NCI-H774 (cell line): ENCODE measurements around the gene ABCD1.
"Not testable (repeated sequence)": the region's sequence is repeated elsewhere in the genome, so short reads cannot be mapped to it uniquely, and the experiment has no call there.

Experiments
- DNase-seq: peaks from one replicate; lab custom pipeline; 2025; lab: John Stamatoyannopoulos, UW

The ABCD1 gene

DNA sequence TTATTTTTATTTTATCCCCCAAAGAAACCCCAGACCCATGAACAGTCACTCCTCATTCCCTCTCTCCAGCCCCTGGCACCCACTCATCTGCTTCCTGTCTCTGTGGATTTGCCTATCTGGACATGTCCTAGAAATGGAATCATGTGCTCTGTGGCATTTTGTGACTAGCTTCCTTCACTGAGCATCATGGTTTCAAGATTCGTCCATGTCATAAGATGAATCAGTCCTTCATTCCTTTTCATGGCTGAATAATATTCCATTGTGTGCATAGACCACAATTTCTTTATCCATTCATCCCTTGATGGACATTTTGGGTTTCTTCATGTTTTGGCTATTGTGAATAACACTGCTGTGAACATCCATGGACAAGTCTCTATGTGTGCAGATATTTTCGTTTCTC lies 10.2 kb downstream of the ABCD1 start:
- no peak for DNase-seq

DNA sequence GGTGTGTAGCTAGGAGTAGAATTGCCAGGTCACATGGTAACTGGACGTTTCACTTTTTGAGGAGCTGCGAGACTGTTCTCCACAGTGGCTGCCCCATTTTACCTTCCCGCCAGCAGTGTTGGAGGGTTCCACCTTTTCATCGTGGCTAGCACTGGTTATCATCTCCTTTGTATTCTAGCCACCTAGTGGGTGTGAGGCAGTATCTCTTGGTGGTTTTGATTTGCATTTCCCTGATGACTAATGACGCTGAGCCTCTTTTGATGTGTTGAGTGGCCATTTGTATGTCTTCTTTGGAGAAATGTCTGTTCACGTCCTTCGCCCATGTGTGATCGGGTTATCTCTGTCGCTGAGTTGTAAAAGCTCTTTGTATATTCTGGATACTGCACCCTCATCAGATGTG lies 10.6 kb downstream of the ABCD1 start:
- no peak for DNase-seq

DNA sequence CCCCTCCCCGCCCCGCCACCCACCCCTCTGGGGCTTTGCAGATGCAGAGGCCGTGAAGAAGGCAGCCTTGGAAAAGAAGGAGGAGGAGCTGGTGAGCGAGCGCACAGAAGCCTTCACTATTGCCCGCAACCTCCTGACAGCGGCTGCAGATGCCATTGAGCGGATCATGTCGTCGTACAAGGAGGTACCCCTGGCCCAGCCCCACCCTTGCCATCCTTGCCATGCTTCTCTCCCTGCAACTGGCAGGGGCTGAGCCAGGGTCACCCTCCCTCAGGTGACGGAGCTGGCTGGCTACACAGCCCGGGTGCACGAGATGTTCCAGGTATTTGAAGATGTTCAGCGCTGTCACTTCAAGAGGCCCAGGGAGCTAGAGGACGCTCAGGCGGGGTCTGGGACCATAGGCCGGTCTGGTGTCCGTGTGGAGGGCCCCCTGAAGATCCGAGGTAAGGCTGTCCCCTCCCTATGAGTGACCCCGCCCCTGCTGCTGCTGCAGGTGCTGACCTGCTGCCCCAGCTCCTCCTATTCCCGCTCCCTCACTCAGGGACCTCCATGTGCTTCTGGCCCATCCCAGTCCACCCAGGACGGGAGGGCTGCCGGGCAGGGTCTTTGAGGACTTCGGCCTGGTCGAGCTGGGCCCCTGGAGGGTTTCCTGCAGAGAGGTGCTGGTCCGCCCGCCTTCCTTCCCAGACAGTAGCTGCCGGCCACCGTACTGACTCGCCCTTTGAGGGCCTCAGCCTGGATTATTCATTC lies 11.6 kb downstream of the ABCD1 start:
- no peak for DNase-seq

DNA sequence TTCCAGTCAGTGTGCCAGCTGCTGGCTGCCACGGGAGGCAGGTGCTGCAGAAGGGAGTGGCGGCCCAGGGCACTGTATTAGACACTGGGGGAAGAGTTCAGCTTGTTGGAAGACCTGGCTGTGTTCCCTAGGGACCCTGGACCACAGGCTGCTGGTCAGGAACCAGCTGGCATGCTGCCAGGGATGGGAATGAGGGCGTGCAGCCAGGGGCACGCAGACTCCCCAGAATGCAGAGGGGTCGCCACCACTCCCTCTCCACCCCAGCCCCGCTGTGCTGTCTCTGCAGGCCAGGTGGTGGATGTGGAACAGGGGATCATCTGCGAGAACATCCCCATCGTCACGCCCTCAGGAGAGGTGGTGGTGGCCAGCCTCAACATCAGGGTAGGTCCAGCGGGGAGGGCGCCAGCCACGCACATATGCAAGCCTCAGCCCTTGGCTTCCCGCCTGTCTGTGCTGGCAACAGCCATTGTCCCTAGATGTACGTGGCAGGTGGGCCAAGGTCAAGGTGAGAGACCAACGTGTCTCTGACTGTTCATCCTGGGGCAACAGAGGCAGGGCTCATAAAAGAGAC lies 12.3 kb downstream of the ABCD1 start:
- no peak for DNase-seq

DNA sequence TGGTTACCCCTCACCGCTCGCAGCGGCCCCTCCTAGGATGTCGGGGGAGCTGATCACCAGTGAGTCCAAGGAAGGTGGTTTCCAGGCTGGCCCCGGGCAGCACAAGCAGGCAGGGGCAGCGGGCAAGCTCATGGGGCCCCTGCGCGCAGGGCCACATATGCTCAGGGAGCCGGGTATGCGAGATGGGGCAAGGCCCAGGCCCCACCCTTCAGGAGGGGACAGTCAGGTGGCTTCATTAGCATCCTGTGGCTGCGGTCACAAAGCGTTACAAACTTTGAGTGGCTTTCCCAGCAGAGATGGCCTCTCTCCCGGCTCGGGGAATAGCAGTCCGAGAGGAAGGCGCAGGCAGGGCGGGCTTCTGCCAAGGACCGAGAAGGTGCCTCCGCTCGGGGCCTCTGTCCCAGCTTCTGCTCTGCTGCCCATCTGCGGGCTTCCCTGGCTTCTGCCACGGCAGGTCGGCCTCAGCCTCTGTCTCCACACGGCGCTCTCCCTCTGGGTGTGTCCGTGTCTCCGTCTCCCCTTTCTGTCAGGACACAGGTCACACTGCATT lies 13.5 kb downstream of the ABCD1 start:
- no peak for DNase-seq

DNA sequence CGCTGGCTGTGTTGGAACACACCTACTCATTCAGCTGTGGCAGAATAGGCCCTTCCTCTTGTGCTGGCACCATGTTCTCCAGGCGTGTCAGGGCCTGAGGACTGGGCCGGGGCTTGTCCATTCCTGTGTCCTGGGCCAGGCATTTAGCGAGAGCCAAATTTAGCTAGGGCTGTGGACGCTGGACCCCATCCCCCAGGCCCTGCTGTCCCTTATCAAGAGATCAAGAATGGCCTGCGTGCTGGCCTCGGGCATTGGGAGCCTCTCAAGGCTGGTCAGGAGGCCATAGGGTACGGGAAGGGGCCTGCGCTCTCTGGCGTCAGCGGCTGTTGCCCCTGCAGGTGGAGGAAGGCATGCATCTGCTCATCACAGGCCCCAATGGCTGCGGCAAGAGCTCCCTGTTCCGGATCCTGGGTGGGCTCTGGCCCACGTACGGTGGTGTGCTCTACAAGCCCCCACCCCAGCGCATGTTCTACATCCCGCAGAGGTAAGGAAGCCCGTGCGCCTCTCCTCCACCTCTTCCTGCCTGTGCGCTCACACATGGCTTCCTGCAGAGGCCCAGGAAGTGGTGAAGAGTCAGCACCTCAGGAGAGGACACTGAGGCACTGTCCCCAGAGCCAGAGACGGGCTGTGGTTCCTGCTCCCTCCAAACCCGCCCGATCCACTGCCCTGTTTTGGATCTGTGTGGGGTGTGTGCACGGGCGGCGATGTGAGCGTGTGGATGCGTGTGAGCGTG lies 15.3 kb downstream of the ABCD1 start:
- no peak for DNase-seq

DNA sequence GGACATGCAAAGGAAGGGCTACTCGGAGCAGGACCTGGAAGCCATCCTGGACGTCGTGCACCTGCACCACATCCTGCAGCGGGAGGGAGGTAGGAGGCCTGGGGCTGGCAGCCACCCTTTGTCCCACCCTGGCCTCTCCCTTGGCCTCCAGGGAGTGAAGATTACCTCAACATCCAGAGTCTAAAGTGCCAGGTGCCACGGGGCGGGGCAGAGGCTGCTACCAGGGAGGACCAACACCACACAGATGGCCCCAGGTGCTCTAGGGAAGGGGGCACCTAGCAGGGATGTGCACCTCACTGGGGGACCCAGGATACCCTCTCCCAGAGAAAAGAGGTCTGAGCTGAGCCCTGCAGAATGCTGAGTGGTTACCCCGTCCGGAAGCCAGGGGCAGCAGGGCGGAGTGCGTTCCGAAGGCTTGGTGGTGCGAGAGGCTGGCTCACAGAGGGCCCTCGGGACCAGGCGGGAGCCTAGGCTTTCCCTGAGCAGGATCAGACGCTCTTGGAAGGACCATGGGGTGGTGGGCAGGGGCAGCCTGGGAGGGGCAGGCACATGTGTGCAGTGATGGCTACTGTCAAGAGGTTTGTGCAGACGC lies 16.1 kb downstream of the ABCD1 start:
- no peak for DNase-seq

DNA sequence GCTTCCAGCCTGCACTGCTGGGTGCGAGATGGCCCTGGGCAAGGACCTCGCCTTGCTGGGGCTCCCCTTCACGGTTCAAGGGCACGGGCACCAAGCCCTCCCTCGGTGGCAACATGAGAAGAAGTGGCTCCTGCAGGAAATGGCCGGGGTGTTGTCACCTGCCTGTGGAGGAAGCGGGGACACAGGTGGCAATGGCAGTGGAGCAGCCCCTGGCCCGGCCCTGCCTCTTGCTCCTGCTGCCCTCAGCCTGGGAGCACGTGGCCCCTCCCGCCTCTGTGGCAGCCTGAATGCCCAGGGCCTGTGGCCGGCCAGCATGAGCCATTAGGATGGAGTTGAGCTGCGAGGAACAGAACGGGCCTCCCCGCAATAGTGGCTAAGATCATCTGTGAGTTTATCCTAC lies 16.8 kb downstream of the ABCD1 start:
- no peak for DNase-seq

DNA sequence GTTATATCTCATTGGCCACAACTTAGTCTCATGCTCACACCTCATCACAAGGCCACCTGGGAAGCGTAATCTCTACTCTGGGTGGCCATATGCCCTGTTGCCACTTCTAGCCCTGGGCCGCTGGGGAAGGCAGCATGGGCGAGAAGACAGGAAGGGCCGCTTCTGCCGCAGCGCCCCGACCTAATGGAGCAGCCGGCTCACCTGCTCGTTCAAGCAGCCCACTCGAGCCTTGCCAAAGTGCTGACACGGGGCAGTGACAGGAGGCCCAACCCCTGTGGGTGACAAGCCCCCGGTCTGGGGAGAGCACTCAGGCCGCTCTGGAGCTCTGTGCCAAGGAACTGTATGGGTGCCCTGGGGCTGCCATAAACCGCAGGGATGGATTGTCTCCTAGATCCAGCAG lies 17.5 kb downstream of the ABCD1 start:
- not testable (repeated sequence) for DNase-seq

DNA sequence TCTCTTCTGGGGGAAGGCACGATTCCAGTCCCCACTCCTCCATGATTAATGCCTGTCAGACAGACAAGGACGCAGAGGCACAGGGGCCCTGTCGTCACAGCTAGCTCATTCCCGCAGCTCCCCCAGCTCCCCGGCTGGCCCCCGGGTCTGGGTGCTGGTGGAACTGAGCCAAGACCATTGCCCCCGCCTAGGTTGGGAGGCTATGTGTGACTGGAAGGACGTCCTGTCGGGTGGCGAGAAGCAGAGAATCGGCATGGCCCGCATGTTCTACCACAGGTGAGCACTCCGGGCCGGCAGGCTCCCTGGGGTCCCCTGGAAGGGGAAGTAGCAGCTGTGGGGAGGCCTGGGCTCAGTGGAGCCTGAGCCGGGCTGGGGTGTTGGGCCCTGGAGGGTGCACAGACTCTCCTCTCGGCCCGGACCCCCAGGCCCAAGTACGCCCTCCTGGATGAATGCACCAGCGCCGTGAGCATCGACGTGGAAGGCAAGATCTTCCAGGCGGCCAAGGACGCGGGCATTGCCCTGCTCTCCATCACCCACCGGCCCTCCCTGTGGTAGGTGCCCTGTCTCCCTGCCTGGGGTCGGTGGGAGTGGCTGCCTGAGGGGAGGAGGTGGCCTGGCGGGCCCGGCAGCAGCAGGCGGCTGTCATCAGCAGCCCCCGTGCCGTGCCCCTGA lies 18.3 kb downstream of the ABCD1 start:
- not testable (repeated sequence) for DNase-seq

DNA sequence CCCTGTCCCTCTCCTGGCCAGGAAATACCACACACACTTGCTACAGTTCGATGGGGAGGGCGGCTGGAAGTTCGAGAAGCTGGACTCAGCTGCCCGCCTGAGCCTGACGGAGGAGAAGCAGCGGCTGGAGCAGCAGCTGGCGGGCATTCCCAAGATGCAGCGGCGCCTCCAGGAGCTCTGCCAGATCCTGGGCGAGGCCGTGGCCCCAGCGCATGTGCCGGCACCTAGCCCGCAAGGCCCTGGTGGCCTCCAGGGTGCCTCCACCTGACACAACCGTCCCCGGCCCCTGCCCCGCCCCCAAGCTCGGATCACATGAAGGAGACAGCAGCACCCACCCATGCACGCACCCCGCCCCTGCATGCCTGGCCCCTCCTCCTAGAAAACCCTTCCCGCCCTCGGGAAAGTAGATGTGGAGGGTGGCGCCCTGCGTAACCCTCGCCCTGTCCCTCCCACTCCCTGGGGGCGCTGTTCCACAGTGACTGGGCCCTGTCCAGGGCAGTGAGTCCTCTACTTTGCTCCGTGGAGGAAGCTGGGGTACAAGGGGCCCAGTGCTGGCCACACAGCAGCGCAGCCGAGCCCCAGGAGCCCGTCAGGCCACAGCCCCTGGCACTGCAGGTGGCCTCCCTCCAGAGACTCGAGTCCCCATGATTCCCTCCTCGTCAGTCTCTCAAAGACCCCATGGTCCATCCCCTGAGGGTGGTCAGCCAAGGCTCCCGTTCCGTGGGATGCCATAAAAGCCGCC lies 19.0 kb downstream of the ABCD1 start:
- DNase-seq, result not testable (repeated sequence)

DNA sequence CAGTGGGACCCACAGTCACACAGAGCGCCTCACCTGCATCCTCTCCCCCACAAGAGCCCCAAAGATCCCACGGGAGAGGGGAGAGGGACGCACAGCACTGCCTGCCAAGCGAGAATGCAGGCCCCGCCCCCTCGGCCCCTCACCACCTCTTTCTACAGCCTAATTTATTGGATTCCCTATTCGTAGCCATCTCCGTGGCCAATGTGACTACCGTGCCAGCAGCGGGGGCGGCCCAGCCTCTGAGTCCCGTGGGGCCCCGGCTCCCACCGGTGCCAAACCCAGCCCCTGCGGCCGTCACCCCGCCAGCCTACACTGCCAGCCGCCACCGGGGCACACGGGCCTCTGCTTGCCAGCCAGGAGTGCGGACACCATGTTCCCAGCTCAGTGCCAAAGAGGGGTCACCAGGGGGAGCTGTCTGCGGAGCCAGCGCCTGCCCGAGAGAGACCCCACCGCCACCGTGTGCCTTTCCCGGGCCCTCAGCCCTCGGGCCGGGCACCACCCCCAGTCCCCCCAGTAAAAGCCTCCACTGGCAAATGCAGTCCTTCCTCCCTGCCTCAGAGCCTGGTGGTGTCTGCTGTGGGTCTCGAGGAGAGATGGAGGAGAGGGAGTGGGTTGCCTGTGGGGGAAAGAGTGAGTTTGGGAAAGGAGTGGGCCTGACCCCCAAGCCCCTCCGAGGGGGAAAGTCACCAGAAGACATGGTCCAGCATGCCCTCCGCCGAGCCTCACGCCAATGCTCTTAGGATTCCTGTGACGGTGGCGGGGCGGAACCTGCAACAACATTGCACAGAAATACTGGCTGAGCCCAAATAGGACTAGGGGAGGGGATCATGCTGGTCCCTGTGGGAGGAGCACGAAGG lies 19.8 kb downstream of the ABCD1 start:
- DNase-seq, result no peak

DNA sequence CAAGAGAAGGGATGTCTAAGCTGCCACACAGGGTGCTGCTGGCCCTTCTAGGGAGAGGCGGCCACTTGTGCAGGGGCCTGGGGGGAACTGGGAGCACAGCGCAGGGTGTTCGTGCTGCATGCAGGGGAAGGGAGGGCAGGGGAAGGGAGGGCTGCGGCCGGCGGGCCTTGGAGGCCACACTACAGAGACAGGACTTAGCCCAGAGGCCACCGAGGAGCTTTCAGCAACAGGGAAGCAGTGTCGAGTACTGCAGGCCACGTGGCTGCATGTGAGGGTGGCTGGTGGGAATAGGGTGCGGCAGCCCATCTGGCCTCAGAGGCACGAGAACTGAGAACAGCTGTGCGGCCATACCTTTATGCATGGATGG lies 20.4 kb downstream of the ABCD1 start:
- not testable (repeated sequence) for DNase-seq

DNA sequence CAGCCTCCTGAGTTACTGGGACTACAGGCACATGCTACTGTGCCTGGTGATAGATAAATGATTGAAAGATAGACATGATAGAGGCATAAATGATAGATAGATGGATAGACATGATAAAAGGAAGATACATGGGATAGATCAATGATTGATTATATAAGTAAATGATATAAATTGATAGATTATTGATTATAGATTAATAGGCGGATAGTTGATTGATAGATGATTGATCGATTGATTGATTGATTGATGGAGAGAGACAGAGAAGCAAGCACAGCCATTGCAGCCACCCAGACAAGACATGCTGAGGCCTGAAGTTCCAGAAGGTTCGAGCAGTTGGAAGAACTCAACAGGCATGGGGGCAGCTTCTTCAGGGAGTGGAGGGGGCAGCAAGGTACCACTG lies 21.7 kb downstream of the ABCD1 start:
- DNase-seq, result no peak

DNA sequence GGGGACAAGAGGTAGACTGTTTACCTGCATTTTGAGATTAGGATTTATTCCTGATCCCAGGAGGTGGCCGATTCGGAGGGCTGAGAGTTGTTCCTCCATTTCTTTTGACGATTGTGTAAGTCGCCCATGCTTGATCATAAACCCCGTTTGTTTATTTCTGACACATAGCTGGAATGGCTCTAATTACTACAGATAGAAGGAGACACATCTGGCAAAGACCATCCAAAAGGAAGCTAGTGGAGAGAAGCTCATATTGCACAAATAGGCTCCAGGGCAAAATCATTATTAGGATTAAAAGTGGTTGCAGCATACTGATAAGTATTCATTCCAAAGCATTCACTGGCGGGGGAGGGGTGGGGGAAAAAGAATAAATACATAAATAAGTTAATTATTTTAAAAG lies 22.3 kb downstream of the ABCD1 start:
- not testable (repeated sequence) for DNase-seq

DNA sequence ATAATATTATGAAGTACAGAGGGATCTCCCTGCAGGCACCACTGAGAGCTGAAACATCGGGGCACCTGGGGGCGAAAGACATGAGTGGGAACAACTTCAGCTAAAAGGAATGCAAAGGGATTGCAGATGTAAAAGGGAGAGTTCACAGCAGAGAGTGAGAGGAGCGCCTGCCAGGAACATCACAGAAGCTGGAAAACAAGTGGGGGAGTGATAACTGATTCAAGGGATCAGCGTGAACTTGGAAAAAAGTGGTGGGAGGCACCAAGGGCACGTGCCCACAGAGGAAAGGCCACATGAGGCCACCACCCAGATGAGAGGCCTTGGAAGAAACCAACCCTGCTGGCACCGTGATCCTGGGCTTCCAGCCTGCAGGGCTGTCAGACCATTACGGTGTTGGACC lies 24.4 kb downstream of the ABCD1 start:
- DNase-seq, result not testable (repeated sequence)

DNA sequence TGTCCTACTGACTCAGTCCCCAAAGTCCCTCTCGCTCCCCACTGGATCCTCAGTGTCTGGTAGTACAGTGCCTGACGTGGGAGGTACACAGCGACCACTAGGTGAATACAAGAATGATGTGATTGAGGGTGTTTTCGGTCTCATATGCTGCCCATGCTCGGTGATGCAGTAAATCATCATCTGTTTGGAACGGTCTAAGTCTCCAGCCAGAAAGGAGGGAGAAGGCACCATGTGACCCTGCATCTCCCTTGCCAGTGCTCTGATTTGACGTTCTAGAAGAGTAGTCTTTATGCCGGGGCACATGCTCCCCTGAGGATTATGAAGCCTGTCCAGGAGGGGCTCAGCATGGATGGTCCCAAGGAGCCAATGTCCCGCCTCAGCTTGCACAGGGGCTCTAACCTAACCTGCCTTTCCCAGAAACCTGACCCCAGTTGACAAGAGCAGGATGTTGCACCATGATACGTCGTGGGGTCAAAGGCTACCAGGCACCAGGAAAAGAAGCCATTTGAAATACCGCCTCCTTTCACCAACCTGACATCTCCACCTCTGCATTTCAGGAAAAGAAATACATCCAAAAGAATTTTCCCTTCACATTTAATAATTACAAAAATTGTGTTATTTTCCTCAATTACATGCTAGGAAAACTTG lies 25.6 kb downstream of the ABCD1 start:
- DNase-seq, result no peak

DNA sequence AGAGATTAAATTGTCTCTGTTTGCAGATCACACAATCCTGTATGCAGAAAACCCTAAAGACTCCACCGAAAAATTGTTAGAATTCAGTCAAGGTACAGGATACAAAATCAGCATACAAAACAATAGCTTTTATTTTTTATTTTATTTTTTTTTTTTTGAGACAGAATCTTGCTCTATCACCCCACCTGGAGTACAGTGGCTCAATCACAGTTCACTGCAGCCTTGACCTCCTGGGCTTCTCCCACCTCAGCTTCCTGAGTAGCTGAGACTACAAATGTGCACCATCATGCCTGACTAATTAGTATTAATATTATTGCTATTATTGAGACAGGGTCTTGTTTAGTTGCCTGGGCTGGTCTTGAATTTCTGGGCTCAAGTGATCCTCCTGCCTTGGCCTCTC lies 30.5 kb downstream of the ABCD1 start:
- DNase-seq, result no peak

DNA sequence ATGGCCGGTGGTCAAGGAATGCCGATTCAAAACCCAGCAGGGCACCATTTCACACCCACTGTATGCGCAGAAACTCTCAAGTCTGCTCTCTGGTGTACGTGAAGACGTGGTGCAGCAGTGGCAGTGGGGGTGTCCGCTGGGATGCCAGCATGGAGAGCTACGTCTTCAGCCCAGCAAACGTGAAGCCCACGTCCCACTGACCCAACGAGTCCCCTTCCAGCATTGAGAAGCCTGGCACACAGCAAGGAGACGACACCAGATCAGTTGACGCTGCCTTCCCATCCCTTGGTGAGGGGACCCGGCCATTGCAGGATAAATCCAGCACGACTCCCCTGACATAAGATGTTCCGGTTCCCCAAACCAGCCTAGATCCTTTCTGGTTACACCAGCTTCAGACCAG lies 37.2 kb downstream of the ABCD1 start:
- no peak for DNase-seq

DNA sequence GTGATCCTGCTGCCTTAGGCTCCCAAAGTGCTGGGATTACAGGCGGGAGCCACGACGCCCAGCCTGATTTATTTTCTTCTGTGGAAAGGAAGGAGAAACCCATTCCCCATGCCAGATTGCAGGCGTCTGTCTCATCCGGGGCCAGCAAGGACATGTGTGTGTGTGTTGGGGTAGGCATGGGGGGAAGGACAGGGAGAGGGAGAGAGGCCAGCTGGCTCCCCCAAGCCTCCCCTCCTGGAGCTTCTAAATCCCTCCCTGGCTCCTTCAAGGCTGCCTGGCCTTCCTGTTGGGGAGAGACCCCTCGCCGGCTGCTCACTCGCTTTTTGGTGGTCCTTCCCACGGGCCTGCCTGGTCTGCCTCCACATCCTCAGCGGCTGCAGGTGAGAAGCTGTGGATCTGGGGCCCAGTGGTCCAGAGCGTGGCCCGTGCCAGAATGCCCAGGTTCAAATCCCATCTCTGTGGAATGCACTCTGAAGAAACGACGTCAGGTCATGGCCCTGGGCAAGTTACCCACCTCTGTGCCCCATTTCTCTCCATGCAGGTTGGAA lies 38.0 kb downstream of the ABCD1 start:
- DNase-seq, result no peak
